Mononuclear cell (primary cell): Measurements from ENCODE around the gene ZNF138. TPM values are rescaled to one million over a fixed set of nuclear protein-coding genes. Genes with fewer than 3 reads are reported as not detected.
A peak's percentile ranks its signal among the peaks of the same experiment; 100 is the strongest.
"Not testable (repeated sequence)": the region's sequence is repeated elsewhere in the genome, so short reads cannot be mapped to it uniquely, and the experiment has no call there.

Source experiments
- H3K27me3 ChIP-seq: 2 replicates; pipeline ENCODE4 v1.6.0; 2011; ENCODE audit warnings: low read length, control low read depth; ENCODE audit not compliant: insufficient read depth
- H3K4me1 ChIP-seq: 2 replicates; pipeline ENCODE4 v1.5.1; 2011; ENCODE audit warnings: mild to moderate bottlenecking, low read length, control low read depth; ENCODE audit not compliant: insufficient read depth
- H3K4me3 ChIP-seq: 2 replicates; pipeline ENCODE4 v1.5.1; 2011; ENCODE audit warnings: mild to moderate bottlenecking, low read length, moderate library complexity
- H3K9me3 ChIP-seq: 2 replicates; pipeline ENCODE4 v1.5.1; 2011; ENCODE audit warnings: low read depth, mild to moderate bottlenecking, control low read depth, low read length
- total RNA-seq: library from RNA; depleted of rRNA; stranded (reverse); fragments of >200 nt; gene quantifications from one replicate; pipeline ENCODE4 v1.2.3, GENCODE V29; 2012

ZNF138 gene
- 9.3 TPM for total RNA-seq

DNA sequence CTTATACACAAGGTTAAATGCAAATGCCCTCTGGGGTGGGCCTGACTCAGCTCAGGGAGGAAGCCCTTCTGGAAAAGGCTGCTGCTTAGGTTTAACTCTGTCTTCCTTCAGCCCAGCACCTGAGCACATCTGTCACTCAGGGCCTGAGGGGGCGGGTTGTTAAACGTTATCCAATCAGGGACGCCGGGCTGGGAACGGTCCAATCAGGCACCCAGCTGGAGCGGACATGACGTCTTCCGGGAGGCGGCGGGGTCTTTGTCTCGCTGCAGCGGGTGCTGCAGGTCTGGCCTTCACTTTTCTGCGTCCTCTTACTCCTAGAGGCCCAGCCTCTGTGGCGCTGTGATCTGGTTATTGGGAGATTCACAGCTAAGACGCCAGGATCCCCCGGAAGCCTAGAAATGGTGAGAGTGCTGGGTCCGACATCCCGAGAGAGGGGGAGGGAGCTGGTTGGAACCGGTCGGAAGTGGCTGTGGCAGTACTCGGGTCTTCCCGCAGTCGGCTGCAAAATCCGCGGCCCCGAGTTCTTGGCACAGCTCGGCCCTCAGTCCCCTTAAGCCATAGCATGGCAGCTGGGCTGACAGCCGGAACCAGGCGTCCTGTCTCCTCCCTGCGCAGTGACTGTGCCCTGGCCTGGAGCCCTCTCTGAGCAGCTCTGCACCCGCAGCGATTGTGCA lies at the start of gene ZNF138:
ZNF138 (plus strand) TSS at position 258 of the 674 bp plus-strand sequence; CDS start at position 399, 141 bp downstream.
- H3K4me3 ChIP-seq, result peak within 1 kb of the TSS; percentile 63

DNA sequence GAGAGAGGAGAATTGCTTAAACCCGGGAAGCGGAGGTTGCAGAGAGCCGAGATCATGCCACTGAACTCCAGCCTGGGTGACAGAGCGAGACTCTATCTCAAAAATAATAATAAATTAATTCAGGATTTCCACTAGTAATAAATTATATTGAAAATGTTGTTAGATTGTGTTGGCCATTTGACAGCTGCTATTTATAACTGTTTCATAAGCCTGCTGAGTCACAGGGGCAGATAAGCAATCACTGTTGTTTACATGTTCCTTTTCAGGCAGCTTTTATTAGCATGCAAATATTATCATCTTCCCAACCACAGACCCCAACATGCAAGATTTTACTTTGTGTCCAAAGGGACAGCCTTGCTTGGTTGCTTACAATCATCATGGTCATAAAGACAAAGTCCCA lies 49.5 kb upstream of the ZNF138 start:
- H3K9me3 ChIP-seq, result peaks cover 7% of the 10 kb centered on the region
- H3K27me3 ChIP-seq, result no peaks in the 10 kb centered on the region
- H3K4me1 ChIP-seq, result no peaks in the 10 kb centered on the region
- H3K4me3 ChIP-seq, result no peak overlapping the region

More for the DNA sequence above, at the start of gene ZNF138:
- Histone ChIP-seq H3K9me3 (no peaks in the 10 kb centered on the region), H3K4me1 (peaks cover 14% of the 10 kb centered on the region), H3K27me3 (no peaks in the 10 kb centered on the region)

DNA sequence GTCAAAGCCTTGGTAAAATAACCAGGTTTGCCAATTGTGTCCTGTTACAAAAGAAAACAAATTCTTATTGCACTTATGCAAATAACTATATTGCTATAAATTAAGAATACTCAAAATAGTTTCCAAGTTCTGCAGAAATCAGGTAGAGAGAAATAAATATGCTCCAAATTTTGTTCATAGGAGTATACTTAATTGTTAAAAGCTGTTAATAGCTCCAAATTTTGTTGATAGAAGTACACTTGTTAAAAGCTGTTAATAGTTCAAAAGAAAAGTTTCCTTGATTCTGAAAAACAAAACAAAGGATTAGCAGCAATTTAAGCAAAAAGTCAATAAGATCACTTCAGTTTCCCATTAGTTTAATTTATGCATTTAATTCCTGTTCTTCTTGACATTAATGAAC lies 46.4 kb upstream of the ZNF138 start:
- Histone ChIP-seq H3K4me3 (no peak overlapping the region), H3K27me3 (no peaks in the 10 kb centered on the region), H3K9me3 (peaks cover 7% of the 10 kb centered on the region), H3K4me1 (no peaks in the 10 kb centered on the region)

DNA sequence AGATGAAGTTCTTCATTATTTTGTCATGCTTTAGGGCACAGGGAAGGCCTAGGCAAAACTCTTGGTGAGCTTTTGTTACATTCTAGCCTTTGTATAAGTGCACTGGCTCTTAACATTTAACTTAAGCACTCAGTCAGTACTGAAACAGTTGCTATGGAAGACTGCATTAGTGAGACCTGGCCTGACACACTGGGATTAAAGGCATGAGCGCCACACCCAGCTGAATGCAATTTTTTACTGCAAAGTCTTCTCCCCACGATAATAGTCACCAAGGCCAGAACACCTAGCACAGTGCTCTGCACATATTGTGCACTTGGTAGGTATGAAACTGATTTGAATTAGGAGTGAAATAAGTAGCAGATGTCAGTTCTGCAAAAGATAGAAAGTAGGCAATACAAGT lies 41.2 kb upstream of the ZNF138 start:
- H3K9me3 ChIP-seq, result peaks cover 3% of the 10 kb centered on the region
- no peaks in the 10 kb centered on the region for H3K4me1 ChIP-seq
- no peak overlapping the region for H3K4me3 ChIP-seq
- H3K27me3 ChIP-seq, result no peaks in the 10 kb centered on the region

DNA sequence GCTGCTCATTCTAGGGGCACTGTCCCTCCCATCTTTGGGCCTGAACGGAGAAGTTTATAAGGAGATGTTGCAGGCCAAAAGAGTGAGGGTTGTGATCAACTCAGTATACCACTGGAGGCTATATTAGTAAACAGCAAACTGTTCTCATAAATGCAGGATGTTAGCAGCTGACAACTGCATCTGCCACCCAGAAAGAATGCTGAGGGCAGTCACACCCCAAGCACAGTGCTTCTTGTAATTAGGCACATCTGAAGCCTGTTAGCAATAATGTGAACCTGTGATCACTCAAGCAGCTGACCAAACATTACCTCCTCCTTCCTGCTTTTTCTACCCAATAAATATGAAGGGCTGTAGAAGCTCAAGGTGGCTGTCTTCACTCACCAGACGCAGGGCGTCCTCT lies 38.4 kb upstream of the ZNF138 start:
- no peaks in the 10 kb centered on the region for H3K27me3 ChIP-seq
- H3K4me3 ChIP-seq, result no peak overlapping the region
- no peaks in the 10 kb centered on the region for H3K9me3 ChIP-seq
- no peaks in the 10 kb centered on the region for H3K4me1 ChIP-seq

DNA sequence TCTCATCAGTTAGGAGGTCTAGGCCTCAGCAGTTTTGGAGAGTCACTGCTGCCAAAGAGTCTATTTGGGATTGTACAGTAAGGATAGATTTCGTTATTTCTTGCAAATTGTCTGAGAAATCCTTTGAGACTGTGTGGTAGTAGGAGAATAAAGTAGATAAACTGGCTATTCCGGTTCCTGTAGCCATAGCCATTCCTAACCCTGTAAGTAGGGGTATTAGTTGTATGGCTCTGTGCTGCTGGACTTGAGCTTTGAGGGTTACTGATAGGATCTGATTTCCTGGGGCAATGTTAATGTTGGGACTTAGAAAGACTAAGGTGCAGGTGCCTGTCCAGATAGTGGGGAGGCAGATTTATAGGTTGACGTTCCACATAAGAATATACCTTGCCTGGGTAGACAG lies 36.1 kb upstream of the ZNF138 start:
- no peak overlapping the region for H3K4me3 ChIP-seq
- no peaks in the 10 kb centered on the region for H3K9me3 ChIP-seq
- H3K4me1 ChIP-seq, result no peaks in the 10 kb centered on the region
- no peaks in the 10 kb centered on the region for H3K27me3 ChIP-seq

DNA sequence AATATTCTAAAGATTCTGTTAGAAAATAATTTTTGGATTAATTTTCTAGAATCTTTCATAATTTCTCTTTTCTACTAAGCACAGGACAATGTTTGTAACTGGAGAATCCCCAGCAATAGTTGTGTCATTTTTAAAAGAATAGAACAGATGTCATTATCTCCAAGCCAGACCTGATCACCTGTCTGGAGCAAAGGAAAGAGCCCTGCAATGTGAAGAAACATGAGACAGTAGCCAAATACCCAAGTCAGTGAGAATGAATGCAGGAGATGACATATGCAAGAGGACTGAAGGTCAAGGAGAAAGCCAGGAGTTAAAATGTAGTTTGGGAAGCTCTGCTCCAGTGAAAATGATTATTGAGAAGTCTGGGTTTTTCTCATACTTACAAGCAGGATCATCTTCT lies 25.4 kb upstream of the ZNF138 start:
- no peaks in the 10 kb centered on the region for H3K4me1 ChIP-seq
- no peak overlapping the region for H3K4me3 ChIP-seq
- H3K27me3 ChIP-seq, result no peaks in the 10 kb centered on the region
- no peaks in the 10 kb centered on the region for H3K9me3 ChIP-seq

DNA sequence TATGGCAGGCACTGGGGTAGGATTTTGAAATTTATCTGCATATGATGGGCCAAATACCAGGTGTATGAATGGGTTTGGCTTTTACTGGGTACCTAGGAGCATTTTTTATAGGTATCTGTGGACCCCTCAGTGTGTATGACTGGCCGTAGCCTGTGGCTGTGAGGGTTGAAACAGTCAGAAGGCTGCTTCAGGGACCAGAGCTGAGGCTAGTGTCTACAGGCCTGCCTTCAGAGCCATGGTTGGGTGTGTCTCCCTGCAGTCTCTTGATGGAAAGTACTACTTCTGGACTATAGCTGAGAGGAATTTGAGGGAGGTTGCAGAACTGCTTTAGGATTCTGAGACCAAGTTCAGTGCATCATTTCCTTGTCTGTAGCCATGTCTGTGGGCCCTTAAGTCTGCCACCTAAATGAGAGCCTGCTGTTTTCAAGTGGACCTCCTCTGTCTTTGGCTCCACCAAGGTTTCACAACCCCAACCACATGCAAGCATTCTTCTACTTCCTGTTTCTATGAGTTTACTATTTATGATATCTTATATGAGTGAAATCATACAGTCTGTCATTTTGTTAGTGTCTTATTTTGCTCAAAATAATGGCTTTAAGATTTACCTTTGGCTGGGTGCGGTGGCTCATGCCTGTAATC lies 19.9 kb upstream of the ZNF138 start:
- H3K27me3 ChIP-seq, result no peaks in the 10 kb centered on the region
- no peak overlapping the region for H3K4me3 ChIP-seq
- no peaks in the 10 kb centered on the region for H3K9me3 ChIP-seq
- H3K4me1 ChIP-seq, result no peaks in the 10 kb centered on the region

DNA sequence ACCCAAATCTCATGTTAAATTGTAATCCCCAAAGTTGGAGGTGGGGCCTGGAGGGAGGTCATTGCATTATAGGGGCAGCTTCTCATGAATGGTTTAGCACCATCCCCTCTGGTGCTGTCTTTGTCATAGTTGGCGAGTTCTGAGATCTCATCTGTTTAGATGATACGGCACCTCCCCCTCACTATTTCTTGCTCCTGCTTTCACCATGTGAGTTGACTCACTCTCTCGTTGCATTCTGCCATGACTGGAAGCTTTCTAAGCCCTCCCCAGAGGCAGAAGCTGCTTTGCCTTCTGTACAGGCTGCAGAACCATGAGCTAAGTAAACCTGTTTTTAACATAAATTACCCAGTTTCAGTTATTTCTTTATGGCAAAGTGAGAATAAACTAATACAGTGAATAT lies 18.9 kb upstream of the ZNF138 start:
- H3K27me3 ChIP-seq, result no peaks in the 10 kb centered on the region
- no peak overlapping the region for H3K4me3 ChIP-seq
- H3K9me3 ChIP-seq, result no peaks in the 10 kb centered on the region
- H3K4me1 ChIP-seq, result no peaks in the 10 kb centered on the region

DNA sequence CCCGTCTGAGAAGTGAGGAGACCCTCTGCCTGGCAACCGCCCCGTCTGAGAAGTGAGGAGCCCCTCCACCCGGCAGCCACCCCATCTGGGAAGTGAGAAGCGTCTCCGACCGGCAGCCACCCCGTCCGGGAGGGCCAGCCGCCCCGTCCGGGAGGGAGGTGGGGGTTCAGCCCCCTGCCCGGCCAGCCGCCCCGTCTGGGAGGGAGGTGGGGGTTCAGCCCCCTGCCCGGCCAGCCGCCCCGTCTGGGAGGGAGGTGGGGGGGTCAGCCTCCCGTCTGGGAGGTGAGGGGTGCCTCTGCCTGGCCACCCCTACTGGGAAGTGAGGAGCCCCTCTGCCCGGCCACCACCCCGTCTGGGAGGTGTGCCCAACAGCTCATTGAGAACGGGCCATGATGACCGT lies 9.4 kb upstream of the ZNF138 start:
- H3K4me3 ChIP-seq, H3K27me3 ChIP-seq, H3K4me1 ChIP-seq, H3K9me3 ChIP-seq: not testable (repeated sequence)

DNA sequence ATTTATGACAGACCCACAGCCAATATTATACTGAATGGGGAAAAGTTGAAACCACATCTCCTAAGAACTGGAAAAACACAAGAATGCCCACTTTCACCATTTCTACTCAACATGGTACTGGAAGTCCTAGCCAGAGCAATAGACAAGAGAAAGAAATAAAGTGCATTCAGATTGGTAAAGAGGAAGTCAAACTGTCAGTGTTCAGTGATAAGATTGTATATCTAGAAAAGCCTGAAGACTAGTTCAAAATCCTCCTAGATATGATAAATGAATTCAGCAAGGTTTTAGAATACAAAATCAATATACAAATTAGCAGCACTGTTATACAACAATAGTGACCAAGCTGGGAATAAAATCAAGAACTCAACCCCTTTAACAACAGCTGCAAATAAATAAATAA lies 6.9 kb upstream of the ZNF138 start:
- no peaks in the 10 kb centered on the region for H3K4me1 ChIP-seq
- H3K4me3 ChIP-seq, result no peak overlapping the region
- H3K9me3 ChIP-seq, result no peaks in the 10 kb centered on the region
- no peaks in the 10 kb centered on the region for H3K27me3 ChIP-seq

DNA sequence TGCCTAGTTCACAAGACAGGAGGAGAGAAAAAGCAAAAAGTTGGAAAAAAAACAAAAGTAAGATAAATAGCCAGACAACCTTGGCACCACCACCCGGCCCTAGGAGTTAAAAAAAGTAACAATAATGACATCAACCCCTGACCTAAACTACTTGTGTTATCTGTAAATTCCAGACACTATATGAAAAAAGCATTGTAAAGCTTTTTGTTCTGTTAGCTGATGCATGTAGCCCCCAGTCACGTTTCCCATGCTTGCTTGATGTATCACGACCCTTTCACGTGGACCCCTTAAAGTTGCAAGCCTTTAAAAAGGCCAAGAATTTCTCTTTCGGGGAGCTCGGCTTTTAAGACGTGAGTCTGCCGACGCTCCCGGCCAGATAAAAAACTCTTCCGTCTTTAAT lies 5.0 kb upstream of the ZNF138 start:
- not testable (repeated sequence) for H3K9me3 ChIP-seq, H3K27me3 ChIP-seq, H3K4me3 ChIP-seq, H3K4me1 ChIP-seq

DNA sequence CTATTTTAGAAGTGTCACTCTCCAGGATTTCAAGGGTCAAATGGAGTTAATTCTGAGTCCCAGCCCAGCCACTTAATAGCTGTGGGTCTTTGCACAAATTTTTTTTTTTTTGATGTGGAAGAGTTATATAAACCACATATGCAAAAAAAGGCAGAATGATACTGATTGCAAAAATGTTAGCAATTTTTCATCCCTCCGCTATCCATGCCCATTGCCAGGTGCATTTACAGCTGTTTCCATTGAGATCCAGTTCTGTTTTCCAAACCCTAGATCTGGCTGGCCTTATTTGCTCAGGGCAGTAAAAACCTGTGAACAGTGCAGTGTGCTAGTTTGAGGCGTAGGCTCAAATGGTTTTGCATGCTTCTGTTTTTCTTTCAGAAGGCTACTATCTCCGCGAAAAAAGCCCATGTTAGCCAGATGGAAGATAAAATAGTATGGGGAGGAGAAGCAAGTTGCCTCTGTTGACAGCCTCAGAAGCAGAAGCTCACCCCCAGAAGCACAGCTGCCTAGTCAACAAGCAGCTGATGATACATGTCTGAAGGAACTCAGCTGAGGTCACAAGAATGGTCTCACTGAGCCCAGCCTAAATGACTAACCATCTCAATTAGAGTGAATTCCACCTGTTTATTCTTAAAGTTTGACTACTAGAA lies 997 bp upstream of the ZNF138 start:
- H3K4me3 ChIP-seq, result no peak overlapping the region
- H3K27me3 ChIP-seq, result no peaks in the 10 kb centered on the region
- H3K9me3 ChIP-seq, result no peaks in the 10 kb centered on the region

DNA sequence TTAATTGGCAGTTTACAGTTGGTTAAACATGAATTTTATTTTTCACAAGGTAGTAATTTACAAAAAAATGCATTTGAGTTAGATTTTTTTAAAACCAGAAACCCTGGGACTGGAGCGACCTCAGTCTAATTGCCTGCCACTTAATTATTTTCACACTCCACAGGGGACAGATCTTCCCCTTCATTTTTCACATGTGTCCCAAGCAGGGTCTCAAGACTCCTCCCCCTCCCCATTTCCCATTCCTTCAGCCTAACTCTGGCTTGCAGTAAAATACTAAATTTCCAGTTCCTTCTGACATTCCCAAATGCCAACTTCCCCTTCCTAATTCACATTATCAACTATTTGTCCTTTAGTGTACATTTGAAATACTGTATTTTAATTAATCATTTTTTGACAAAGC lies 948 bp downstream of the ZNF138 start:
- no peaks in the 10 kb centered on the region for H3K27me3 ChIP-seq
- peaks cover 14% of the 10 kb centered on the region for H3K4me1 ChIP-seq
- H3K9me3 ChIP-seq, result no peaks in the 10 kb centered on the region
- peak overlapping the region; percentile 63 for H3K4me3 ChIP-seq

More for the DNA sequence above, 997 bp upstream of the ZNF138 start:
- H3K4me1 ChIP-seq, result peaks cover 14% of the 10 kb centered on the region

DNA sequence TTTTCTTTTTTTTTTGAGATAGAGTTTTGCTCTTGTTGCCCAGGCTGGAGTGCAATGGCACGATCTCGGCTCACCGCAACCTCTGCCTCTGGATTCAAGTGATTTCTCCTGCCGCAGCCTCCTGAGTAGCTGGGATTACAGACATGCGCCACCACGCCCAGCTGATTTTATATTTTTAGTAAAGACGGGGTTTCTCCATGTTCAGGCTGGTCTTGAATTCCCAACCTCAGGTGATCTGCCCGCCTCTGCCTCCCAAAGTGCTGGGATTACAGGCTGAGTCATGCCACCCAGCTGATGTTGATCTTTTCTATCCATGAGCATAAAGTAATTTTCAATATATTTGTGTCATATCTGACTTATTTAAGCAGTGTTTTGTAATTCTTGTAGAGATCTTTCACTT lies 4.9 kb downstream of the ZNF138 start:
- H3K9me3 ChIP-seq, result not testable (repeated sequence)

DNA sequence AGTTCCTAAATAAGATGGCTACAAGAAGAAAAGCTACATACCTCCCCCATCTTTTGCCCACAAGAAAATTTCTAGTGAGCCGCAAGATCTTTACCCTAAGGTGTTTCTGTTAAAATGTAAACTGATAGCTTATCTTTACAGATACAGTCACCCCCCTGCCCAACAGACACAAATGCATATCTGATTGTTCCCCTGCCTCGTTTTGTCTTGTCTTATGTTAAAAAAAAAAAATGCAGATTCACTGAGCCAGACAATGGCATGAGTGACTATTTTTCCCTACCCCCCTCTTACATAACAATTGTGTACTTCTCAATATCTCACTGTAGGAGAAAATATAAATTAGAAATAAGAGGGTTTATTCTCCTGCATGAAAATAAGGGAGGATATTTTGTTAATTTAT lies 8.5 kb downstream of the ZNF138 start:
- Histone ChIP-seq H3K9me3 (no peaks in the 10 kb centered on the region), H3K27me3 (no peaks in the 10 kb centered on the region), H3K4me1 (no peaks in the 10 kb centered on the region), H3K4me3 (no peak overlapping the region)

More for the DNA sequence above, 4.9 kb downstream of the ZNF138 start:
- H3K4me1 ChIP-seq, H3K4me3 ChIP-seq, H3K27me3 ChIP-seq: not testable (repeated sequence)
